H54 (cell line): ENCODE data around the gene PTHLH.

Source experiments
- DNase-seq: peaks from one replicate; pipeline ENCODE4 v3.0.0; 2011; ENCODE audit warnings: low spot score, mixed read lengths; ENCODE audit not compliant: insufficient read length
- FAIRE-seq: peaks from 3 replicates; lab custom pipeline; 2011; peaks lifted over from hg19 to GRCh38; lab: Jason Lieb, UNC
- POLR2A ChIP-seq: IDR thresholded peaks from 2 replicates; pipeline ENCODE4 v1.6.1; 2011; ENCODE audit warnings: low read depth, mild to moderate bottlenecking, low read length

Gene PTHLH

GRCh38 chr12:27988594-27989233, 16.2 kb upstream of the PTHLH start:
- no peak for DNase-seq
- no peak for FAIRE-seq
- TF ChIP-seq POLR2A: no peak

- DNase-seq (no peak), FAIRE-seq (no peak)
- TF ChIP-seq POLR2A: no peak
Measured at GRCh38 chr12:27987331-27987730, 14.8 kb upstream of the PTHLH start.

DNA sequence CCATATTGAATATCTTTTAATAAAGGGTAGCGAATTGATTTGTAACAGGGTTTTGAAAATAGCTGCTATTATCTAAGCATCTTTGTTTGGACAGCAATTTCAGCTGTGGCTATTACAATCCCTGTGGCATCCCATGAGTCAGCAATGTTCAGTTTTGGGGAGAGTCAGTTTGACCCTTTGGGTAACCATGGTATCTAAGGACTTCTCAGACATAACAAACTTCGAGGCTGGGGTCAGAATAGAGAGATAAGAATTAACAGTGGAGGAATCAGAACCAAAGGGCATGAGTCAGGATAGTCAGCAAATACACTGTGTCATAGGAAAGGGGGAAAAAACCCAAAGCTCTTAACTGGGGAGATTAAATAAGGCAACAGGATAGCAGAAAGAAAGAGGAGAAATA, 11.7 kb upstream of the PTHLH start:
- FAIRE-seq (peak; percentile 64), DNase-seq (no peak)
- no peak for TF ChIP-seq POLR2A

DNA sequence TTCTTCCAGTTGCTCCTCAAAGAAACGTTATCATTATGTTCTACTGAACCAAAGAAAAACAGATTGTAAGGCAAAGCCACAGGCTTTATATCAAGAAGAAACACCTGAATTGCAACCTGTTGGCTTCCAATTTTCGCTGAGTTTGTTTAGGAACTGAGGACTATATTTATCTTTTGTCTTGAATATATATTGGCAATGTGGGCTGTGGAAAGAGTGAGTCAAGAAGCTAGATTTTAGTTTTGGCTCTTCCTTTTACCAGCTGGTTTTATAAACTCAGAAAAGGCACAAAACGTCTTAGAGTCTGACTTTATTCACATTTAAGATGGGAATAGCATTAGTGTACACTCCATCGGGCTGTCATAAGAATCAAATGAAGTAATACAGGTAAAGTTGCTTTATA, 10.4 kb upstream of the PTHLH start:
- no peak for TF ChIP-seq POLR2A
- DNase-seq (no peak), FAIRE-seq (no peak)

DNA sequence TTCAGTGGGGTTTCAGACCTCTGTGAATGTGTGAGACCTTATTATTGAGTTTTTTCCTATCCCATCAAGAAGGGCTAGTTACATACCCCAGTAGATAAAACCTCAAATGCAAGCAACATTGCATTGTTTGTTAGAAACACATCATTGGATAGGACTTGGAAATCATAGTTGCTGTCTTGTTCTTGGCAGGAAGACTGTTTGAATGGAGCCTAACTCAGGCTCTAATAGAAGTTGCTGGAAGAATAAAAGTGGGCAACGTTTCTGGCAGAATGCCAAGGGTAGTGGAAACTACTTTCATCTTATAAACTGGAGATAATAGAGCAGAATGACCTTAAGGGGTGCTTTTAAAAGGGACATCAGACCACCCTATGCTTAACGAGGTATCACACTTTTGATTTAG, 9.9 kb upstream of the PTHLH start:
- DNase-seq (no peak), FAIRE-seq (no peak)
- no peak for TF ChIP-seq POLR2A

GRCh38 chr12:27981874-27982273, 9.3 kb upstream of the PTHLH start:
- peak; percentile 94 for FAIRE-seq
- no peak for TF ChIP-seq POLR2A
- no peak for DNase-seq

- no peak for TF ChIP-seq POLR2A
- DNase-seq (no peak), FAIRE-seq (no peak)
Measured at GRCh38 chr12:27979145-27979544, 6.6 kb upstream of the PTHLH start.

DNA sequence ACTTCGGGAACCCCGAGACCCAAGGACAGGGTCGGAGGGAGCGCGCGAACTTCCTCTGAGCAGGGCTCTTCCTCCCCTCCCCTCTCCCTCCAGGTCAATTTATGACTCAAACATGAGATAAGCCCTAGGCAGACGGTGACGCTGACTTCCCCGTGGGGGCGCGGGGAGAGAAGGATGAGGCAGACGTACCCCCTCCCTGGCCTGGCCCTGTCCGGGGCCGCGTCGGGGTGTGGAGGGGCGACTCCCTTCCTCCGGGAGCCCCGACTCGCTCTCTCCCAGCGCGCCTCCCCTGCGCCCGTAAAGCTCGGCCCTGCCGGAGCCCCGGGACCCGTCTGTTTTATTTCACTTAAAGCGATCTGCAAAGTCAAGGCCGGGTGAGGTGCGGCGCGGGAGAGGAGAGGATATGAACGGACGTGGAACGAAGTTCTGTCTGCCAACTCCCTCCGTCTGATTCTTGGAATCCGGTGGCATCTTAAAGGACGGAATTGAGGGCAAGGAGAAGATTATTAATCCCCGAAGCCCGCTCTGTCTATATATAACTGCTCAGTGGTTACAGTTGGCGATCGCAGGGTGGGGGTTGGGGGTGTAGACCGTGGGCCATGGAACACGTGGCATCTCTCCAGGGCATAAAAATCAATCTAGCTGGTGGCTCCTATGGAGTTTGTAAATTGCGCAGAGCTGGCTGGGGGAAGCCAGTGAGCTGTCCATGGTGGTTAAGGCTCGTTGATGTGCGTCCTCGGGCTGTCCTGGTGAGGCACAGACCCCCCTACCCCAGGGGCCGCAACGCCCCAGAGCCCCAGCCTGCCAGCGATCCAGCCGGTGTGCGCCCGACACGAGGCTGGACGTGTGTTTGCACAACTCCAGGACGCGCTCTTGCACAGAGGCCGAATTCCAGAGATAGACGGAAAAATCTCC, 2.9 kb upstream of the PTHLH start:
- TF ChIP-seq POLR2A: no peak
- no peak for DNase-seq
- FAIRE-seq: no peak

- FAIRE-seq (no peak), DNase-seq (no peak)
Measured at GRCh38 chr12:27974735-27975221, 2.2 kb upstream of the PTHLH start.

DNA sequence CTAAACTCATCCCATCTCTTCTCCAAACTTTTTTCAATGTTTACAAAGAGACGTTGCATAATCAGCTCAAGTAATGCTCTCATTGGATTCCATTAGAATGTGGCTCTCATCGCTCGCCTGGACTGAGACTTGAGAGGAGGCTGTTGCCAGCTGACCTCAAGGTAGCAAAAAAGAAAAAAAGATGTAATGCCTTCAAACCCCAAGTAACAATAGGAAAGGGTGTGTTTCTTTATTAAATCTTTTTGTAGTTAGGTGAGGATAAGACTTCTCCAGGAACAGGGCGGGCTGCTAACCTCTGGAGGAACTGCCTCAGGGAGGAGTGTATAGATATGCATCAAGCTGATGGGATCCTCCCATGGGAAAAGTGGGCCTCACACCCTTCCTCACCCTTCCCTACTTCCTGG, 956 bp upstream of the PTHLH start:
- DNase-seq (no peak), FAIRE-seq (no peak)
- no peak for TF ChIP-seq POLR2A

More at GRCh38 chr12:27974735-27975221, 2.2 kb upstream of the PTHLH start:
- TF ChIP-seq POLR2A: no peak

DNA sequence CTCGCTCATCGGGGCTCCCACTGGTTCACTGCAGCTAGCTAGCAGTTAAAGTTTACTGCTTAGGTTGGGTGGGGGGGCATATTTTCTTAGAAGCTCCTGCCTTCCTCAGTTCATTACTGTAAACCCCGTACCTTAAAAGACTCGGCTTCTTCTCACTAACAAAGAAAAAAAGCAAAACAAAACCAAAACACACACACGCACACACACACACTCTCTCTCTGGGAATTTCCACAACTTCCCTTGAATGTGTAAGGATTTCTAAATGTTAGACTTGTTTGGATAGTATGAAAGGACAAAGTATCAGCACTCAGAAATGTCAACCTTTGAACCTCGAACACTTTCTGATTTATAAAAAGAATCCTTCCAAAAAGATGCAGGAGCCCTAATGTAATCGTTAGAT, 927 bp downstream of the PTHLH start:
- TF ChIP-seq POLR2A: no peak
- no peak for DNase-seq
- no peak for FAIRE-seq

GRCh38 chr12:27971121-27971489, 1.4 kb downstream of the PTHLH start:
- no peak for FAIRE-seq
- no peak for DNase-seq
- TF ChIP-seq POLR2A: no peak

DNA sequence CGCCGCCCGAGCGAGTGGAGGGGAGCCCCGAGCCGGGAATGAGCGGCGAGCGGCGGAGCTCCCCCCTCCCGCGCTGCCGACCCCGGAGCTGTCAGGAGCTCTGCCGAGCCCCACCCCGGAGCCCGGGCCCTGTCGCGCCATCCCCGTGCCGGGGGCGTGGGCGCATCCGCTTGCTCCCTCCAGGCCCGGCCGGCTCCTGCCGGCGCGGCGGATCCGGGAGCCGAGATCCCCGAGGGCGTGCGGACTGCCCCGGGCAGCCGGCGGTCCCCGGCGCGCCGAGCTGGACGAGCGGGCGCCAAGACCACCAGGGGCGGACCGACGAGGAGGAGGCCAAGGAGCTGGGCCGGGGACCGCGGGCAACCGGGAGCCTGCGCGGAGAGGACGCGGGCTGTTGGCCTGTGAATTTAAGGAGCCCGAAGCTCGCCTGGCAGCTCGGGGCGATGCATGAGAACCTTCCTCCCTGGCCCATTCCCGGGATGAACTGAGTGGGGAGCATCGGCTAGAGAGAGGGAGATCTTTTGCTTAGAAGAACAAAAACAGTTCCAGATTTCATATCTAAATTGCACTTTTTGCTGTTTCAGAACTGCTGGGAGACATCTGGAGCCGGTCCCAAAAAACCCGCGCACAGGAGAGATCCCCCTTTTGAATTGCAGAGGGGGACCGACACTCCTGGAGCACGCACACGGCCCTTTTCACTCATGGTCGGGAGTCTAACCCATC, 2.0 kb downstream of the PTHLH start:
- FAIRE-seq: no peak
- DNase-seq: no peak
- no peak for TF ChIP-seq POLR2A
